GM18907 (cell line): ENCODE data around the gene EXOSC1.
"Not testable (repeated sequence)": the region's sequence is repeated elsewhere in the genome, so short reads cannot be mapped to it uniquely, and the experiment has no call there.

Experiments used
- ATAC-seq: cut with Tn5 transposase; IDR thresholded peaks from one replicate; pipeline ENCODE4 v1.9.1; 2021; ENCODE audit warnings: mild to moderate bottlenecking, moderate library complexity; ENCODE audit not compliant: unreplicated experiment

Gene EXOSC1

GRCh38 chr10:97411406-97411805 lies 34.4 kb downstream of the EXOSC1 start:
- no peak for ATAC-seq

- no peak for ATAC-seq
Measured at GRCh38 chr10:97408496-97408992, 37.3 kb downstream of the EXOSC1 start.

- ATAC-seq: no peak
Measured at GRCh38 chr10:97407952-97408248, 37.9 kb downstream of the EXOSC1 start.

GRCh38 chr10:97407211-97407951 lies 38.4 kb downstream of the EXOSC1 start:
- peak; percentile 86 for ATAC-seq

- ATAC-seq: not testable (repeated sequence)
Measured at GRCh38 chr10:97406483-97406882, 39.3 kb downstream of the EXOSC1 start.

GRCh38 chr10:97406064-97406463 lies 39.7 kb downstream of the EXOSC1 start:
- ATAC-seq: no peak

- ATAC-seq: no peak
Measured at GRCh38 chr10:97404044-97404443, 41.8 kb downstream of the EXOSC1 start.

- no peak for ATAC-seq
Measured at GRCh38 chr10:97401455-97401919, 44.3 kb downstream of the EXOSC1 start.

GRCh38 chr10:97400665-97401454 lies 44.9 kb downstream of the EXOSC1 start, which contains the start of gene RRP12:
Gene RRP12 (minus strand): TSS chr10:97401340. CDS start chr10:97401231, 109 bp downstream.
- ATAC-seq: peak; percentile 93

- ATAC-seq: no peak
Measured at GRCh38 chr10:97399843-97400545, 45.8 kb downstream of the EXOSC1 start.

- ATAC-seq: no peak
Measured at GRCh38 chr10:97396056-97396455, 49.8 kb downstream of the EXOSC1 start.

- no peak for ATAC-seq
Measured at GRCh38 chr10:97393034-97393573, 52.7 kb downstream of the EXOSC1 start.

GRCh38 chr10:97390091-97390490 lies 55.7 kb downstream of the EXOSC1 start:
- ATAC-seq: no peak

GRCh38 chr10:97388152-97388551 lies 57.7 kb downstream of the EXOSC1 start:
- ATAC-seq: no peak
